ENCODE results near the gene SRI. TPM values are rescaled to one million over a fixed set of nuclear protein-coding genes. Genes with fewer than 3 reads are reported as not detected.

Gene SRI
- total RNA-seq, 1 donor from 2014 or later, result 16.7 TPM

DNA sequence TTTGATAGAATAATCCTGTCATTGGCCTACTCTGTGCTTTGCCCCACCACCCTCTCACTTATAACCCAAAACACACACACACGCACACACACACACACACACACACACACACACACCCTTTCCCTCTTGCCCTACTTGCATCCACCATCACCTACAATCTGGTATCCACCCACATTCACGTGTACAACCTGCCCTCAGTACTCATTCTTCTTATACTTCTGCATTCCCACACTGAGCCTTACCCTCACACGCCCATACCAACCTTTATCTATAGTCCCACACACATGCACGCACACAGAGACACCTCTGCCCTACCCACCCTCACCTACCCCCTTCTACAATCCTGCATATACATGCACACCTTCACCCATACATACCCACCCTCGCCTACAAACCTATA lies 10.8 kb upstream of the SRI start:
- Histone ChIP-seq H3K4me3 (no peak overlapping the region), H3K9me3 (peaks cover 0 to 4% of the 10 kb centered on the region in 2 donors), H3K4me1 (no peaks in the 10 kb centered on the region), H3K36me3 (no peaks in the 10 kb centered on the region), H3K27me3 (no peaks in the 10 kb centered on the region), H3K27ac (no peak overlapping the region)
- intact Hi-C loops (cut with DNase I), result no loop called here
- DNase-seq (ENCODE audit: low spot score in 2 of 2), result no peak
- TF ChIP-seq, protein P1, sequence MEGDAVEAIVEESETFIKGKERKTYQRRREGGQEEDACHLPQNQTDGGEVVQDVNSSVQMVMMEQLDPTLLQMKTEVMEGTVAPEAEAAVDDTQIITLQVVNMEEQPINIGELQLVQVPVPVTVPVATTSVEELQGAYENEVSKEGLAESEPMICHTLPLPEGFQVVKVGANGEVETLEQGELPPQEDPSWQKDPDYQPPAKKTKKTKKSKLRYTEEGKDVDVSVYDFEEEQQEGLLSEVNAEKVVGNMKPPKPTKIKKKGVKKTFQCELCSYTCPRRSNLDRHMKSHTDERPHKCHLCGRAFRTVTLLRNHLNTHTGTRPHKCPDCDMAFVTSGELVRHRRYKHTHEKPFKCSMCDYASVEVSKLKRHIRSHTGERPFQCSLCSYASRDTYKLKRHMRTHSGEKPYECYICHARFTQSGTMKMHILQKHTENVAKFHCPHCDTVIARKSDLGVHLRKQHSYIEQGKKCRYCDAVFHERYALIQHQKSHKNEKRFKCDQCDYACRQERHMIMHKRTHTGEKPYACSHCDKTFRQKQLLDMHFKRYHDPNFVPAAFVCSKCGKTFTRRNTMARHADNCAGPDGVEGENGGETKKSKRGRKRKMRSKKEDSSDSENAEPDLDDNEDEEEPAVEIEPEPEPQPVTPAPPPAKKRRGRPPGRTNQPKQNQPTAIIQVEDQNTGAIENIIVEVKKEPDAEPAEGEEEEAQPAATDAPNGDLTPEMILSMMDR (IDR thresholded peaks at IDR 0.05), result no peak

DNA sequence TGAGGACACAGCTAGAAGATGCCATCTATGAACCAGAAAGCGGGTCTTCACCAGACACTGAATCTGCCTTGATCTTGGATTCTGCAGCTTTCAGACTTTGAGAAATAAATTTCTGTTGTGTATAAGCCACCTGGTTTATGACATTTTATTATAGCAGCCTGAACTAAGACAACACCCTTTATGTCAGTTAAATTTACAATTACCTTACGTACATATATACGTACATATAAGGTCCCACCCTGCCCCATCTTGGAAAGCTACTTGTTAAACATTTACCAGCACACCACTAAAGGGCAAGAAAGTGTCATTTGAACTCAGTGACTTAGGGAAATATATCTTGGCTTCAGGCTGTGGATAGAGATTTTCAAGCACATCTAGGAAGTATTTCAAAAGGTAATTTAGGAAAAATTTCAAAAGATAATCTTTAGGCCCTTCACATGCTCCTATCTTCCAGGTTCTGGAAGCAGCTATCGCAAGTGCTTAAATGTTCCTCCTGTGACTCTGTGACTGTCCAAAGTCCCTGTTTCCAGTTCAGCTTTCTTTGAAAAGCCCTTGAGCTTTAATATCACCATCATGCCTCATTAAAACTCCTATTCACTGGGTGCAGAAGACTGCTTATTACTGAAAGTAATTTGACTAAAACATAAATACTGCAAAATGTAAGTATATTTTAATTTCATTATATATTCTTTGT lies 9.6 kb upstream of the SRI start:
- DNase-seq (ENCODE audit: low spot score in 2 of 2), result no peak
- Histone ChIP-seq H3K36me3 (no peaks in the 10 kb centered on the region), H3K27me3 (no peaks in the 10 kb centered on the region), H3K4me3 (no peak overlapping the region), H3K4me1 (no peaks in the 10 kb centered on the region), H3K9me3 (peaks cover 0 to 4% of the 10 kb centered on the region in 2 donors), H3K27ac (no peak overlapping the region)
- TF ChIP-seq, protein P1 (IDR thresholded peaks at IDR 0.05), result no peak
- intact Hi-C loops (cut with DNase I), result no loop called here

DNA sequence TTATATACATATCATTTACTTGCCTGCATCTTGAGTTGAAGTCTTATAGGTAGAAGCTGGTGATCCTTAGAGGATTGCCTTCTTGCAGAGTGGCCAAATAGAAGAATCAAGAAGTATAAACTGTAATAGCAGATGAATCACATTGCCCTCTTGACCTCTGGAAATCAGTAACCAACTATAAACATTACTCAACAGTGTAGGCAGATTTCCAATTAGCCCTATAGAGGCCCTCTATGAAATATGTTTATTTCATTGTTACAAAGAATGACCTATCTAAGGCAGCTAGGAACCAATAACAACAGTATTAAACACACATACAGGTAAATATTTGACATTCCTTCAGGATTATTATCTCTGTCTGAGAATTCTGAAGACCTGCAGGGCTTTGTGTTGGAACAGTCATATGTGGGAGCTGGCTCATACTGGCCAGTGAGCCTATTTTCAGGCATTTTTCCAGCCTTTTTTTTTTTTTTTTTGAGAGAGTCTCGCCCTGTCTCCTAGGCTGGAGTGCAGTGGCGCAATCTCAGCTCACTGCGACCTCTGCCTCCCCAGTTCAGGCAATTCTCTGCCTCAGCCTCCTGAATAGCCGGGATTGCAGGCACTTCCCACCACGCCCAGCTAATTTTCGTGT lies 7.2 kb upstream of the SRI start:
- DNase-seq (ENCODE audit: low spot score in 2 of 2), result no peak
- TF ChIP-seq, protein P1 (IDR thresholded peaks at IDR 0.05), result no peak
- intact Hi-C loops (cut with DNase I), result no loop called here
- Histone ChIP-seq H3K27ac (no peak overlapping the region), H3K9me3 (peaks cover 0 to 4% of the 10 kb centered on the region in 2 donors), H3K4me1 (no peaks in the 10 kb centered on the region), H3K27me3 (no peaks in the 10 kb centered on the region), H3K4me3 (no peak overlapping the region), H3K36me3 (no peaks in the 10 kb centered on the region)

DNA sequence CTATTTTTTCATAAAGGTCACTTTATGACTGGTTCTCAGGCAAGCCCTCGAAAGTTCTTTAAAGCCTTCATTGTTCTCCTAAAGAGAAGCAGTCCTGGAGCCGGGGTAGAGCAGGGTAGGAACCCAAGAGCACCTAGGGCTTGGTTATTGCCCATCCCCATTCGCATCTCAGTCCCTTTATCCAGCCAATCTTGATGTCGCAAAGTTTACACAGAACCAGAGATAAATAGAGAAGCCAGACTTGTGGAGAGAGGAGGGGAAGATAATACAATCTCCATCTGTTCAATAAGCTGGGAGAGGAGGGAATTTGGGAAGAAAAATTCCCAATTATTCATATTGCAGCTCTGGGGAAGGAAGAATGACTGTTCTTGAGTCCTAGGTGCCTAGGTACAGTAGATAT lies 6.4 kb upstream of the SRI start:
- DNase-seq (ENCODE audit: low spot score in 2 of 2), result no peak
- Histone ChIP-seq H3K27me3 (no peaks in the 10 kb centered on the region), H3K27ac (no peak overlapping the region), H3K9me3 (peaks cover 0 to 4% of the 10 kb centered on the region in 2 donors), H3K4me1 (no peaks in the 10 kb centered on the region), H3K36me3 (no peaks in the 10 kb centered on the region), H3K4me3 (no peak overlapping the region)
- TF ChIP-seq, protein P1 (IDR thresholded peaks at IDR 0.05), result no peak
- intact Hi-C loops (cut with DNase I), result no loop called here

DNA sequence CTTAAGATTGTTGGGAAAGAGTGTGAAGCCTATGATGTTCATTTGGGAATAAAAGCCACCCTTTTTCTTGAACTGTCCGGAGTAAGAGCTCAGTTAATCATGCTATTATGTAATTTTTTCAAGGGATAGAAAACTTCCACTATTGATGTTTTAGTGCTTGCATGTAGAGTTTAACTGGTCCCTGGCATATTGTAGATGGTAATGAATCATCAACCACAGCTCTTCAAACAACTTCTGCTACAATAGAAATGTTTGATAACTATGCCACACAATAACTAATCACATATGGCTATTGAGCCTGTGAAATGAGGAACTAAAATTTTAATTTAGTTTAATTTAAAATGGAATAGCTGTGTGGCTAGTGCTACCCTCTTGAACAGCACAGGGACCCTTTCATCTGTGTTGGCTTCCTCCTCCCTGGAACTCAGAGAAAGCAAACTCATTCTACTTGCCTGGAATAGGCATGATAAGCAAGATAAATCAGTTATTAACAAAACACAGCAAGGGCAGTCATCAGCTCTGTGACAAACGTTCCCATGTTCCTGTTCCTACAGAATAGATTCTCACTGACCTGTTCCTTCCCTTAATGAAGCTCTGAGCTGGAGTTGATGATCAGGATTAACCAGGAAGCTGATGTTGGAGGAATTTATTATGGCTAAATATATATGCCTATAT lies 4.9 kb upstream of the SRI start:
- intact Hi-C loops (cut with DNase I), result no loop called here
- no peaks in the 10 kb centered on the region for H3K4me1 ChIP-seq
- H3K36me3 ChIP-seq, result no peaks in the 10 kb centered on the region
- TF ChIP-seq, protein P1 (IDR thresholded peaks at IDR 0.05), result no peak
- no peak overlapping the region for H3K27ac ChIP-seq
- peaks cover 0 to 2% of the 10 kb centered on the region in 2 donors for H3K9me3 ChIP-seq
- H3K4me3 ChIP-seq, result no peak overlapping the region
- no peaks in the 10 kb centered on the region for H3K27me3 ChIP-seq
- no peak for DNase-seq (ENCODE audit: low spot score in 2 of 2)

Measured in ascending aorta (tissue), 2 donors.